HS-27A (cell line): ENCODE results near the gene TTC3.

ENCODE experiments used
- DNase-seq: peaks from one replicate; pipeline ENCODE4 v3.0.0-alpha.2; 2012; ENCODE audit warnings: low read depth, missing footprints

TTC3 gene

DNA sequence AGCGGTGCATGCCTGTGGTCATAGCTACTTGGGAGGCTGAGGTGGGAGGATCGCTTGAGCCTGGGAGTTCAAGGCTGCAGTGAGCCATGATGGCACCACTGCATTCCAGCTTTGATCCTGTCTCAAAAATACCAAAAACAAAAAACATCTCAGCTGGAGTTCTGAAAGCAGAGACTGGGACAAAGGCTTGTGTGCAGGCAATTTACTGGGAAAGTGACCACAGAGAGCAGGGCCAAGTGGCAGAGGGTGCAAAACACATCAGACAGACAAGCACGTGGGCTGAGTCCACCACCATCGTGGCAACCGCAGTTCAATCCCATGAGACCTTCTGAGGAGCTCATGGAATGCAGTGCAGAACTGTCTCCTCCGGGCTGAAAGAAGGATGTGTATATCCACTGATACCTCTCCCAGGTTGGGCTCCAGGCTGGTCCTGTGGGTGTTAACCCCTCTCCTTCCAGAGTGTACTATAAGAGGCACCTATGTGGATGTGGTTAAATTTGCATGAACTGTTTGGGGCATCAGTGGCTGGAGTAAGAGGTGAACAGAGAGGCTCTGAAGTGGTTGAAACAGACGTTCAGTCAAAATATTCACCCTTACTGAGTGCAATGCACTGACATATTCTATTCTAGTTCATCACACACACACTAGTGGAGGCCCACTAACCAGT is 11.0 kb upstream of the TTC3 start:
- no peak for DNase-seq

DNA sequence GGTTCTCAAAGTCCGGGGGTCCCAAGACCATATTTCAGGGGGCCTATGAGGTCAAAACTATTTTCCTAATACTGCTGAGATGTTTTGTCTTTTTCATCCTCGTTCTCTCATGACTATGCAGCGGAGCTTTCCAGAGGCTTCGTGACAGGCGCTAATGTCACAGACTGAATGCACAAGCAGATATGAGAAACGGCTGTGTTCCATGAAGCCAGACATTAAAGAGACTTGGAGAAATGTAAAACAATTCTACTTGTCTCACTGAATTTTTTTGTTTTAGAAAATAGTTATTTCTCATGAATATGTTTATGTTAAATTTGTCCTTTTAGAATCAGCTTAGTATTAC is 10.5 kb upstream of the TTC3 start:
- no peak for DNase-seq

DNA sequence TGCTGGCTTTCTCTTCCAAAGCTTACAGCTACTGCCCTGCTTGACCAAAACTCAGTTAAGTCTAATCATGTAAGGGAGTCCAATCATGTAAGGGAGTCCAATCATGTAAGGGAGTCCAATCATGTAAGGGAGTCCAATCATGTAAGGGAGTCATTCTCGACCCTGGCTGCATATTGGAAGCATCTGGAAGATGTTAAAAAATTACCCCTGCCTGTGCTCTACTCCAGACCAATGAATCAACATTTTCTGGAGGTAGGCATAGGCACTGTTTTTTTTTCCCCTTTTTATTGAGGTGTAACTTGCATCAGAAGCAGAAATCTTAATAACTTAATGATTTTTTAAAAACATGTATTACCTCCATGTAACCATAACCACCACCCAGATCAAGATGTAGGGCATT is 9.6 kb upstream of the TTC3 start:
- DNase-seq, result no peak

DNA sequence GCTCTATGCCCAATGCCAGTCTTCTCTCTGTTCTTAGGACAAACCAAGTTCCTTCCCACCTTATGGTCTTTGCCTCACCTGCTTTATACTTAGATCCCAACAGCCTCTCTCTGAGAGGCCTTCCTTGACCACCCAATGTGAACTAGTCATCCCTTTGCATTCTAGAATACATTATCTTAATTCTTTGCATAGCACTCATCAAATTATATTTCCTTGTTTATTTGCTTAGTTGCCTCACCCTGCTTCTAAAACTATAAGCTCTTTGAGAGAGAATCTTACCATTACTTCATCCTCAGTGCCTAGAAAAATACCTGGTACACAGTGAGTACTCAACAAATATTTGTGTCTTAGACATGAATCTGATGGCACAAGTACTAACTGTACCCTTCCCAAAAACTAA is 8.2 kb upstream of the TTC3 start:
- DNase-seq, result no peak

- DNase-seq, result no peak
These were observed 7.4 kb upstream of the TTC3 start for GRCh38 chr21:37065561-37066177.

- no peak for DNase-seq
These were observed 1.3 kb upstream of the TTC3 start for GRCh38 chr21:37071561-37072273.

DNA sequence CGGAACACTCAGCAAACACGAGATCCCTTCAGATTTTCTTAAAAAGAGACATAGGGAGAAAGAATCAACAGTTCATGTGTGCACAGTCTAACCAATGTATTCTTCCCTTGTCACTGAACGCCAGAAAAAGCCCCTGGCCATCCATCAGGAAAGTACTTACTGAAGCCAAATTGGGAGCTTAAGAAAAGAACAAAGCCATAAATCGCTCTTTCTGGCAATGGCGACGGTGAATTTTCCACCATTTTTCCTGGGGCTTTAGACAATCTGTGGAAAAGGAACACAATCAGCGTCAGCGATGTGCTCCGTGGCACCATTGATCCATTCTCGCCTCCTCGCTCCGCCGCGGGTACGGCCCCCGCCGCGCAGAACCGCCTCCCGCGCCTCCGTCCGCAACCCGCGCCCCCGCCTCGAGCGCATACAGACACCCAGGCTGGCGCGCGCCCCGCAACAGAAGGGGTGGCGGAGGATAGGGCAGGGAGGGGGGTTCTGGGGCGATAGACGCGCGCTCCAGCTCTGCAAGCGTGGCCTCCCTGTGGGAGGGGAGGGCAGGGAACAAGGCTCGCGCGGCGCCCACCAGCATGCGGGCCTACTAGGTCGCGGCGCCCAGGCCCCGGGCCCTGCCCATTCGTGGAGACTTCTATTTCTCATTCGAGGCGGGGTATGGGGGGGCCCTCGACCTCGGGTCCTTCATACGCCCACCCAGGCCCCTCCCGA is 623 bp upstream of the TTC3 start:
- DNase-seq, result no peak

DNA sequence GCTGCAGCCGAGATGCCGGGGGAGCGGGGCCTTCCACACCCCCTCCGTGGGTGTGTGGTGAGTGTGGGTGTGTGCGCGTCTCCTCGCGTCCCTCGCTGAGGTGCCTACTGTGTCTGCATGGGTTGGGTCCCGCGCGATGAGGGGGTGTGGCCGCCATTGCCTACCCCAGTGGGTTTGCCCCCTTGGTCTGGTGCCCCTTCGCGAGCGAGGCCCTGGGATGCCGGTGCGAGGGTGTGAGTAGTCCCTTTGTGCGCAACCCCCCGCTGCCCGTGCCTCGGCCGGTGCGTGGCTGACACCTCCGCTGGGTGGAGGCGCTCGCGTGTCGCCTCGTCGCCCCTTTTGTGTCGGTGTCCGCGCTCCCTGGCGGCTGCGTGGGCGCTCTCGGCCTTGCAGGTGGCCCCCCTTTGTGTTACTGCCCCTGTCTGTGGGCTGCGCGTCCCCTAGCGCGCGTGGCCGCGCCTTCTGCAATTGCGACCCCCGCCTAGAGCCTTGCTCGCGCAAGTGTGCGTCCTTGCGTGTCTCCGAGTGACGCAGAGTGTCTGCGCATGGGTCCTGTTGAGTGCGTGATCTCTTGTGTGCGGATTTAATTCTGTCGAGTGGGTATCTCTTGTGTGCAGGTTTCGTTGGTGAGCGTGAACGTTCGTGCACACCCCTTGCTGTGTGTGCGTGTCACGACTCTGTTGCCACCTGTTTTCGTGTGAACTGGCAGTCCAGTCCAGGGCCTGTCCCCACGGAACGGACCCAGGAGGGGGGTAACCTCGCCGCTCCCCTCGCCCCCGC is 553 bp downstream of the TTC3 start:
- DNase-seq, result no peak

DNA sequence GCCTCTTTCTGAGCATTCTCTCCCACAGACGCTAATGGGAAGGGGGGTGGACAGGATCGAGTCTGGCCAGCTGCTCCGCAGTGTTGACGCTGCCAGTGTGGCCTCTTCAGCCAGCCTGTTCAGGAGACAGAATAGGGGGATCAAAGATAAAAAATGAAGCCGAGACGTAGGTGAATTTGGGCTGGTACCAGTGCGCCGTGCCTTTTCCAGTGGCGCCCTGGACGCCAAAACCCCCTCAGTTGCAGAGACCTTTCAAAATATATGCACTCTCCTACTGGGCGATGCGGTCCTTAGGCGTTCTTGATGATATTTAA is 1.1 kb downstream of the TTC3 start:
- no peak for DNase-seq

DNA sequence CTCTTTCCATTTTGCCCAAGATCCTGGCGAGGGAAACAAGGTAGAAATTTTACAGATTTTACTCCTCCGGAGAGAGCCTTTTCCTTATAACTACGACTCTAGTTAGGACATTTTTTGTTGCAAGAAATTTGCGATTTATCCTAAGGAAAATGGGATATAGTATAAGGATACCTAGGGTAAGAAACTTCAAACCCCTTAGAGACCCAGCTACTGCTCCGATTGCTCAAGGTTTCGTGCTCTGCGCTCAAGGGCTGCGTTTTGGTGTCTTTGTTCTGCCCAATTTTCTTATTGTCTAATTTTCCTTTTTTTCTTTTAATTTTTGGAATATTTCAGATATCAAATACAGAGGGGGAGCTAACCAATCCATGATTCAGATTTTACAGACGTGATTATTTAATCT is 1.5 kb downstream of the TTC3 start:
- DNase-seq, result no peak

- DNase-seq, result no peak
These were observed 2.2 kb downstream of the TTC3 start for GRCh38 chr21:37075214-37075770.

DNA sequence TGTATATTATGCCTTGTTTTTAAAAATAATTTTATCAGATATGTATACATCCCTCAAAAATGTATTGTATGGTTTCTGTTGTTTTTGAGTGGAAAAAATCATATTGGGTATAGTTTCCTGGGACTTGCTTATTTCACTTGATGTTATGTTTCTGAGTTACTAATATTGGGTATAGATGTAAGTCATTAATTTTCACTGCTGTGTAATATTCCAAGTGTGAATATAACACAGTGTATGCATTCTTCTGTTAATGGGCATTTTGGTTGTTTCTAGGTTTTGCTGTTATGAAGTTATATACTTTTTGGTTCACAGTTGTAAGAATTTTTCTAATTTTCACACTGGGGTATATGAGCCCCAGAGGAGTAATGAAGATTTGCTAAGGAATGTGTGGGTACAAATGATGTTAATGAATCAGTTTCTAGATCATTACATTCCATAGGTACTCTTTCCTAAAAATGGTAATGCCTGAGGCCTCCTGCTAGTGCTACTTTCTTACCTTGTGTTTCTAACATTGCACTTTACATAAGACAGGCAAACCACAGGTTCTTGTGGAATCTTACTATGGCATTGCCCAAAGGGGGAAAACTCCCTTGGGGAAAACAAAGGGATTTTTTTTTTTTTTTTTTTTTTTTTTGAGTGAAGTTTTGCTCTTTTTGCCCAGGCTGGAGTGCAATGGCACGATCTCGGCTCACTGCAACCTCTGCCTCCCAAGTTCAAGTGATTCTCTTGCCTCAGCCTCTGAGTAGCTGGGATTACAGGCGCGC is 3.2 kb downstream of the TTC3 start:
- no peak for DNase-seq

- no peak for DNase-seq
These were observed 4.3 kb downstream of the TTC3 start for GRCh38 chr21:37077403-37077802.

DNA sequence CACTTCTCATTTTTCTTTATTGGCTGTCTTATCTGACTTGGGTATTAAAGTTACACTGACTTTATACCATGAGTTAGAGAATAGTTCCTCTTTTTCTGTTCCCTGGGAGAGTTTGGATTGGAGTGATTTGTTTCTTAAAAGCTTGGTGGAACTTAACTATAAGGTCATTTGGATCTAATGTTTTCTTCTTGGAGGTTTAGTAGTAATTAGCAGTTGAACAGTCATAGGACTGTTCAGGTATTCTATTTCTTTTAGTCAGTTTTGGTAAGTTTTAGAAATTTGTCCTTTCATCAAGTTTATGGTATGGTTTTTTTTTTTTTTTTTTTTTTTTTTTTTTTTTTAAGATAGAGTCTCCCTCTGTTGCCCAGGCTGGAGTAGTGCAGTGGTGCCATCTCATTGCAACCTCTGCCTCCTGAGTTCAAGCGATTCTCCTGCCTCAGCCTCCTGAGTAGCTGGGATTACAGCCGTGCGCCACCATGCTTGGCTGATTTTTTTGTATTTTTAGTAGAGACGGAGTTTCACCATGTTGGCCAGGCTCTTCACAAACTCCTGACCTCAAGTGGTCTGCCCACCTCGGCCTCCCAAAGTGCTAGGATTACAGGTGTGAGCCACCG is 6.3 kb downstream of the TTC3 start:
- no peak for DNase-seq

GRCh38 chr21:37082375-37082774 is 9.3 kb downstream of the TTC3 start:
- no peak for DNase-seq

DNA sequence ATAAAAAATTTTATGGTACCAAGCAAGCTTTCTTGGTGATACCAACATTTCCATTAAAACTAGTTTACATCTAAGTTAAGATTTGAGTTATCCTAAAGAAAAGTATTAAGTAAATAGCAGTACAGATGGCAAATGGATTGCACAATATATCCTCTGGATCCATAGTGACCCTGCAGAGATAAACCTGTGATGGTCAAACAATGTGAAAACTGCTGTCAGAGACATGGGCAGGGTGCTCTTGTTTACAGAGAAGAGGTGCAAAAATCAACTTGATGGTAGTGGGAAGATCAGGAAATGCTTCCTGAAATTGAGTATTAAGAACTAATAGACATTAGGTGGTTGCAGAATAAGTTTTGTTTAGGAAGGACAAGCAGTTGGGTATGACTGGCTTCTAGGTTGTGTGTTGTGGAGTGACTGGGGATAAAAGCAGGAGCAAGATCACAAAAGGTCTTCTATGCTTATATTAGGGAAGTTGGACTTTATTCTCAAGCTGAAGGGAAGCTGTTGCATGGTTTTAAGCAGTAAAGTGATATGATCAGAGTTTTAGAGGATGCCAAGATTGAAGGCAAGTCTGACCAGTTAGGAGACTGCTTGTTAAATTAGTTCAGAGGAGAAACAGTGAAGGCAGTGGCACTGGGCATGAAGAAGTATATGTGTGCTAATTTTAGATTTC is 9.9 kb downstream of the TTC3 start:
- no peak for DNase-seq

- no peak for DNase-seq
These were observed 12.7 kb downstream of the TTC3 start for GRCh38 chr21:37085726-37086125.

DNA sequence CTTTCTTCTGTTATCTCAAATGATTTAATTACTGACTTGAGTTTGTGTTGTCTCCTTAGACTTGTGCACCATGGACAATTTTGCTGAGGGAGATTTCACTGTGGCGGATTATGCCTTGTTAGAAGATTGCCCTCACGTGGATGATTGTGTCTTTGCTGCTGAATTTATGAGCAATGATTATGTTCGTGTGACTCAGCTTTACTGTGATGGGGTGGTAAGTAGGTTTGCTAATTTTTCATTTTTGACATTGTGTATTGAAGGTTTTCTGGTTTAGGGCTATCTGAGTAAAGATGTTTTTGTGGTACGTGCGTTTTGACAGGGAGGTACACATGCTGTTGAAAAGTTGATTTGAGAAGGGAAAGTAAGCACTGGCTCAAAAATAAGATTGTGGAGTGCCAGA is 14.1 kb downstream of the TTC3 start:
- DNase-seq, result no peak

GRCh38 chr21:37088186-37088735 is 15.2 kb downstream of the TTC3 start:
- no peak for DNase-seq

DNA sequence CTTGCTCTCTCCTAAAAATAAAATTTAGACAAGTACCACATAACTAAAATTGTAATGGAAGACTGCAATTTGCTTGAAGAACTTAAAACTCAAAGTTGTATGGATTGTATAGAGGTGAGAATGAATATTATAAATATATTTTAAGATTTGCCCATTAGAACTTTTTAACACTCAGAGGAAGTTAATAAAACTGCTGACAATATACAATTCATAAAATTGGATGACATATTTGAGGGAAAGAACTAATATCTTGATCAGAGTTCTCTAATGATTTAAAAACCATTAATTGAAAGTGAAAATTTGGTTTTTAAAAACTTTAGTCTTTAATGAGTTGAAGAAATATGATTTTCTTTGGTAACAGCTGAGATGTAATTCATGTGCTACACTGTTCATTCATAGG is 20.9 kb downstream of the TTC3 start:
- DNase-seq, result no peak
